Measurements from ENCODE around the gene MESP2.

DNA sequence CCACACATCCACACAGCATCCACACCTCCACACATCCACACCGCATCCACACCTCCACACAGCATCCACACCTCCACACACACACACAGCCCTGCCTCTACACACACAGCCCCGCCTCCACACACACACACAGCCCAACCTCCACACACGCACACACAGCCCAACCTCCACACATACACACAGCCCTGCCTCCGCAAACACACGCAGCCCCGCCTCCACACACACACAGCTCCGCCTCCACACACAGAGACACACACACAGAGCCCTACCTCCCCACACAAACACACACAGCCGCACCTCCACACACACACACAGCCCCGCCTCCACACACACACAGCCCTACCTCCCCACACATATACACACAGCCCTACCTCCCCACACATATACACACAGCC lies 29.7 kb upstream of the MESP2 start:
- TF ChIP-seq, protein P1, sequence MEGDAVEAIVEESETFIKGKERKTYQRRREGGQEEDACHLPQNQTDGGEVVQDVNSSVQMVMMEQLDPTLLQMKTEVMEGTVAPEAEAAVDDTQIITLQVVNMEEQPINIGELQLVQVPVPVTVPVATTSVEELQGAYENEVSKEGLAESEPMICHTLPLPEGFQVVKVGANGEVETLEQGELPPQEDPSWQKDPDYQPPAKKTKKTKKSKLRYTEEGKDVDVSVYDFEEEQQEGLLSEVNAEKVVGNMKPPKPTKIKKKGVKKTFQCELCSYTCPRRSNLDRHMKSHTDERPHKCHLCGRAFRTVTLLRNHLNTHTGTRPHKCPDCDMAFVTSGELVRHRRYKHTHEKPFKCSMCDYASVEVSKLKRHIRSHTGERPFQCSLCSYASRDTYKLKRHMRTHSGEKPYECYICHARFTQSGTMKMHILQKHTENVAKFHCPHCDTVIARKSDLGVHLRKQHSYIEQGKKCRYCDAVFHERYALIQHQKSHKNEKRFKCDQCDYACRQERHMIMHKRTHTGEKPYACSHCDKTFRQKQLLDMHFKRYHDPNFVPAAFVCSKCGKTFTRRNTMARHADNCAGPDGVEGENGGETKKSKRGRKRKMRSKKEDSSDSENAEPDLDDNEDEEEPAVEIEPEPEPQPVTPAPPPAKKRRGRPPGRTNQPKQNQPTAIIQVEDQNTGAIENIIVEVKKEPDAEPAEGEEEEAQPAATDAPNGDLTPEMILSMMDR (IDR thresholded peaks at IDR 0.05; ENCODE audit: low read length): no peak
- no peak for TF ChIP-seq EZH2phosphoT487 (IDR thresholded peaks at IDR 0.05; ENCODE audit: low read length)
